GM12878 (cell line): ENCODE results near the gene KLK5. TPM values are rescaled to one million over a fixed set of nuclear protein-coding genes. Genes with fewer than 3 reads are reported as not detected.
"Not testable (repeated sequence)": the region's sequence is repeated elsewhere in the genome, so short reads cannot be mapped to it uniquely, and the experiment has no call there.

ENCODE experiments used
- ATAC-seq: fragments of 200-7000 bp; cut with Tn5 transposase; 3 replicates; pipeline ENCODE4 v1.9.1; 2020; ENCODE audit warnings: mild to moderate bottlenecking, moderate library complexity
- BruUV-seq: library from RNA; stranded (reverse); fragments of 400-500 nt; replicated peaks from 2 replicates; lab custom pipeline; 2021; lab: Mats Ljungman, UMichigan
- CTCF ChIA-PET: fragments of 300-600 bp; sonication (Branson Sonifier 250); formaldehyde crosslinking; extraction: SDS; loops from one replicate; lab custom pipeline; 2021; ENCODE audit warnings: inconsistent platforms; lab: Yijun Ruan, JAX
- POLR2A ChIA-PET: fragments of 350-600 bp; formaldehyde crosslinking; extraction: SDS; loops from one replicate; lab custom pipeline; 2021; ENCODE audit warnings: inconsistent platforms; lab: Charles Lee
- RAD21 ChIA-PET: fragments of 300-600 bp; sonication (Branson Sonifier 250); formaldehyde crosslinking; loops from one replicate; lab custom pipeline; 2023; ENCODE audit warnings: antibody characterized with exemption; ENCODE audit not compliant: unreplicated experiment; lab: Charles Lee
- SMC1A ChIA-PET: fragments of 300-600 bp; sonication (Branson Sonifier 250); formaldehyde crosslinking; loops from one replicate; lab custom pipeline; 2023; ENCODE audit not compliant: unreplicated experiment, uncharacterized antibody; lab: Charles Lee
- DNase-seq: peaks from one replicate; pipeline ENCODE4 v3.0.0-alpha.2; 2011; ENCODE audit warnings: low read depth, low spot score
- FAIRE-seq: peaks from 3 replicates; lab custom pipeline; 2011; peaks lifted over from hg19 to GRCh38; lab: Jason Lieb, UNC
- H2AFZ ChIP-seq: 2 replicates; pipeline ENCODE4 v1.6.0; 2011; ENCODE audit warnings: low read depth, low read length, control low read depth; ENCODE audit not compliant: control insufficient read depth
- H3K27ac ChIP-seq: 2 replicates; pipeline ENCODE4 v1.5.1; 2011; ENCODE audit warnings: control low read depth; ENCODE audit not compliant: control insufficient read depth, insufficient read depth
- H3K27me3 ChIP-seq, 2 experiments: replicated peaks in 1 of 2; 2 replicates each; pipeline versions ENCODE4 v1.6.0 to v1.6.1; 2011; ENCODE audit warnings: low read length in 1 of 2; ENCODE audit not compliant: control insufficient read depth in 2 of 2, insufficient read depth in 2 of 2
- H3K36me3 ChIP-seq, 2 experiments: 2 replicates each; pipeline ENCODE4 v1.5.1; 2011; ENCODE audit warnings: low read length in 1 of 2; ENCODE audit not compliant: control insufficient read depth in 2 of 2, insufficient read depth in 2 of 2
- H3K4me1 ChIP-seq: 2 replicates; pipeline ENCODE4 v1.6.1; 2011; ENCODE audit warnings: mild to moderate bottlenecking, low read length, moderate library complexity, mixed read lengths; ENCODE audit not compliant: control insufficient read depth, insufficient read depth
- H3K4me2 ChIP-seq: 2 replicates; pipeline ENCODE4 v1.6.0; 2011; ENCODE audit warnings: control low read depth; ENCODE audit not compliant: control insufficient read depth, insufficient read depth
- H3K4me3 ChIP-seq: fragments of 200-600 bp; sonication (generic); 2 replicates; pipeline ENCODE4 v1.5.1; 2016
- H3K79me2 ChIP-seq: 2 replicates; pipeline ENCODE4 v1.6.0; 2011; ENCODE audit warnings: low read length; ENCODE audit not compliant: control insufficient read depth, insufficient read depth
- H3K9ac ChIP-seq: 2 replicates; pipeline ENCODE4 v1.8.0; 2011; ENCODE audit warnings: low read length, control low read depth, mixed read lengths; ENCODE audit not compliant: control insufficient read depth, insufficient read depth
- H3K9me3 ChIP-seq: replicated peaks from 3 replicates; pipeline ENCODE4 v1.5.1; 2011; ENCODE audit warnings: mild to moderate bottlenecking, low read length; ENCODE audit not compliant: control insufficient read depth, insufficient read depth
- H4K20me1 ChIP-seq: 2 replicates; pipeline ENCODE4 v1.6.0; 2011; ENCODE audit not compliant: control insufficient read depth, insufficient read depth
- BMI1 ChIP-seq: fragments of 450-650 bp; IDR thresholded peaks from 2 replicates; pipeline ENCODE4 v1.6.1; 2016; ENCODE audit warnings: mild to moderate bottlenecking, moderate library complexity, borderline replicate concordance
- CBFB ChIP-seq: IDR thresholded peaks from 2 replicates; pipeline ENCODE4 v1.6.1; 2016; ENCODE audit warnings: antibody characterized with exemption, low read depth
- DPF2 ChIP-seq: fragments of 450-650 bp; IDR thresholded peaks from 2 replicates; pipeline ENCODE4 v1.6.1; 2017; ENCODE audit warnings: mild to moderate bottlenecking
- KLF5 ChIP-seq: fragments of 450-650 bp; IDR thresholded peaks from 2 replicates; pipeline ENCODE4 v1.6.1; 2014; ENCODE audit warnings: mild to moderate bottlenecking; ENCODE audit not compliant: partially characterized antibody
- MXI1 ChIP-seq: fragments of 150-350 bp; IDR thresholded peaks from 2 replicates; pipeline ENCODE4 v1.6.1; 2011; ENCODE audit warnings: low read depth, mild to moderate bottlenecking, inconsistent platforms, low read length, improper control_type of control experiment
- NBN ChIP-seq: fragments of 450-650 bp; IDR thresholded peaks from 2 replicates; pipeline ENCODE4 v1.6.1; 2016
- NRF1 ChIP-seq: conservative IDR thresholded peaks from 2 replicates; pipeline ENCODE4 v1.6.1; 2011; ENCODE audit warnings: mild to moderate bottlenecking, low read depth, low read length, improper control_type of control experiment
- RBBP5 ChIP-seq: fragments of 200-600 bp; sonication (generic); conservative IDR thresholded peaks from 2 replicates; pipeline ENCODE4 v1.6.1; 2016
- SMC3 ChIP-seq: IDR thresholded peaks from 2 replicates; pipeline ENCODE4 v1.6.1; 2011; ENCODE audit warnings: low read length, improper control_type of control experiment, borderline replicate concordance
- SREBF2 ChIP-seq: IDR thresholded peaks from 2 replicates; pipeline ENCODE4 v1.6.1; 2012; ENCODE audit warnings: mild to moderate bottlenecking, low read length
- STAT1 ChIP-seq: fragments of 450-650 bp; conservative IDR thresholded peaks from 2 replicates; pipeline ENCODE4 v1.6.1; 2014; ENCODE audit warnings: antibody characterized with exemption, mild to moderate bottlenecking
- TAF1 ChIP-seq: IDR thresholded peaks from 2 replicates; pipeline ENCODE4 v1.6.1; 2011; ENCODE audit warnings: mild to moderate bottlenecking, low read depth, low read length, borderline replicate concordance
- ZNF207 ChIP-seq: fragments of 450-650 bp; IDR thresholded peaks from 2 replicates; pipeline ENCODE4 v1.6.1; 2014; ENCODE audit warnings: antibody characterized with exemption, mild to moderate bottlenecking, borderline replicate concordance
- WGBS: methylation state at CpG from one replicate; pipeline ENCODE4 v1.1.6; 2016; ENCODE audit warnings: low lambda C conversion rate; ENCODE audit not compliant: insufficient replicate concordance, insufficient coverage; ENCODE audit errors: missing lambda C conversion rate; 5-methylcytosine and 5-hydroxymethylcytosine counted together
- in situ Hi-C: fragments of 300-500 bp; cut with MboI; formaldehyde crosslinking; loops from 9 replicates; pipeline ENCODE4 v1.14.3; 2018; ENCODE audit warnings: mixed read lengths
- intact Hi-C: fragments of 100-400 bp; cut with micrococcal nuclease; formaldehyde crosslinking; loops from one replicate; pipeline ENCODE4 v1.14.2; 2022; ENCODE audit not compliant: unreplicated experiment
- polyA plus RNA-seq, 11 experiments: library from polyadenylated mRNA; depleted of rRNA in 4 of 11; unstranded in 6 of 11; stranded (reverse) in 5 of 11; fragments of >200 nt; fragmentation: Nextera tagmentation in 4 of 11; fragmentation: Illumina TruSeq in 1 of 11; extraction: Ambion mirVana in 4 of 11; extraction: Trizol in 1 of 11; gene quantifications; 1 replicate in 1 of 11; 2 replicates in 10 of 11; pipeline versions ENCODE4 v1.2.1 to v1.2.3, GENCODE V29; 2011 to 2016; ENCODE audit warnings: inconsistent platforms in 2 of 11, missing spikeins in 2 of 11, low read depth in 1 of 11
- total RNA-seq, 4 experiments: library from RNA; depleted of rRNA in 3 of 4; stranded (reverse); fragments of >200 nt in 3 of 4; fragmentation: Illumina TruSeq in 1 of 4; extraction: Trizol in 1 of 4; gene quantifications; 2 replicates each; pipeline versions ENCODE4 v1.2.1 to v1.2.3, GENCODE V29; 2013 to 2021
- TF ChIP-seq, protein P1 (sequence below): IDR thresholded peaks from 2 replicates; pipeline ENCODE4 v1.6.1; 2011; ENCODE audit warnings: borderline replicate concordance, low read depth, mild to moderate bottlenecking, moderate library complexity, mixed read lengths, low read length; ENCODE audit not compliant: insufficient read depth; ENCODE audit errors: extremely low read length
- TF ChIP-seq, protein P2 (sequence below): IDR thresholded peaks from 2 replicates; pipeline ENCODE4 v1.6.1; 2012; ENCODE audit warnings: mild to moderate bottlenecking, low read depth, low read length

KLK5 gene
- total and polyA plus RNA-seq, 10 of the 15 experiments (the other 5 are each of a cell fraction or from before 2014, with no cell fraction given): 0.16 TPM; not detected in 9

DNA sequence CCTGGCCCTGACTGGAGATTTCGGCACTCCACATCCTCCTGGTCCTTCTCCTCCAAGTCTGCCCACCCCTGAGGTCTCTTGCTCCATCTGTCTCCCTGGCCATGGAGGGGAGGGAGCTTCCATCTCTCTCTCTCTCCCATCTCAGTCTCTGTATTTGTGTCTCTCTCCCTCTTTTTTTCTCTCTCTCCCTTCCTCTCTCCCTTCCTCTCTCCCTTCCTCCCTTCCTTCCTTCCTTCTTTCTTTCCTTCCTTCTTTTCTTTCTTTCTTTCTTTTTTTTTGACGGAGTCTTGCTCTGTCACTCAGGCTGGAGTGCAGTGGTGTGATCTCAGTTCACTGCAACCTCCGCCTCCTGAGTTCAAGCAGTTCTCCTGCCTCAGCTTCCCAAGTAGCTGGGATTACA lies 17.0 kb upstream of the KLK5 start:
- H3K27me3 ChIP-seq, CTCF ChIA-PET, DNase-seq, H3K27ac ChIP-seq, H3K9ac ChIP-seq, BruUV-seq, POLR2A ChIA-PET, intact Hi-C loops, H3K79me2 ChIP-seq, H3K36me3 ChIP-seq, H3K4me3 ChIP-seq, SMC1A ChIA-PET, RAD21 ChIA-PET, H4K20me1 ChIP-seq, H3K9me3 ChIP-seq, H2AFZ ChIP-seq, in situ Hi-C loops, H3K4me2 ChIP-seq, ATAC-seq, H3K4me1 ChIP-seq, FAIRE-seq: not testable (repeated sequence)
- 18% methylated on average over 2 of the region's 3 CpGs for WGBS

DNA sequence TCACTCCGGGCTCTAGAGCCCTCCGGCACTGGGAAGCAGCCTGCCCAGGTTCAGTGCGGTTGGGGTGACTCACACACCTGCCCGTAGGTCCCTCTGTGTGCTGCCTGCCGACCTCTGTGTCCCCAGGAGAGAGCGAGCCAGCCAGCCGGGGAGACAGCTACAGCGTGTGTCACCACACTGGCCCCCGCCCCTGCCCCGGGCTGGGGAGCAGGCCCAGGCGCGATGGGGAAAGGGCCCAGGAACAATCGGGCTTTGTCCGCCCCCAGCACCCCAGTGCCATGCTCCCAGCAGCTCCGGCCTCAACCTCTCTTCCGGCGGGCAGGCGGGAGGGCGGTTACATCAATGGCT lies 16.5 kb upstream of the KLK5 start, which contains the start of gene KLK6:
KLK6 (minus strand) TSS at position 179 of the 348 bp plus-strand sequence. CDS start 1,487 bp downstream, outside the sequence.
- ATAC-seq: no peak
- in situ Hi-C loops: no loop called here
- H3K27me3 ChIP-seq: peaks cover 2% of the 10 kb centered on the region in 2 experiments; a peak in 3 of 4 replicates
- H3K9me3 ChIP-seq: no peaks in the 10 kb centered on the region
- H3K4me3 ChIP-seq: no peak within 1 kb of the TSS
- no peak for FAIRE-seq
- H4K20me1 ChIP-seq: no peaks in the 10 kb centered on the region
- POLR2A ChIA-PET: no interaction called here
- no peaks in the 10 kb centered on the region for H3K36me3 ChIP-seq
- H3K79me2 ChIP-seq: no peaks in the 10 kb centered on the region
- CTCF ChIA-PET: no interaction called here
- SMC1A ChIA-PET: no interaction called here
- no TSS peak for BruUV-seq
- intact Hi-C loops: no loop called here
- no peak within 1 kb of the TSS for H3K9ac ChIP-seq
- H3K4me2 ChIP-seq: no peak within 1 kb of the TSS
- no peak for DNase-seq
- WGBS: 41% methylated on average over 19 of the region's 19 CpGs
- no peaks in the 10 kb centered on the region for H3K4me1 ChIP-seq
- H3K27ac ChIP-seq: no peak within 1 kb of the TSS
- H2AFZ ChIP-seq: no peak within 1 kb of the TSS
- RAD21 ChIA-PET: no interaction called here
- TF ChIP-seq SREBF2 (no peak), TAF1 (no peak), ZNF207 (no peak), NBN (no peak), KLF5 (no peak), SMC3 (no peak), RBBP5 (no peak), STAT1 (no peak), BMI1 (no peak), MXI1 (no peak), NRF1 (no peak), CBFB (no peak), DPF2 (no peak)
- TF ChIP-seq, protein P1, sequence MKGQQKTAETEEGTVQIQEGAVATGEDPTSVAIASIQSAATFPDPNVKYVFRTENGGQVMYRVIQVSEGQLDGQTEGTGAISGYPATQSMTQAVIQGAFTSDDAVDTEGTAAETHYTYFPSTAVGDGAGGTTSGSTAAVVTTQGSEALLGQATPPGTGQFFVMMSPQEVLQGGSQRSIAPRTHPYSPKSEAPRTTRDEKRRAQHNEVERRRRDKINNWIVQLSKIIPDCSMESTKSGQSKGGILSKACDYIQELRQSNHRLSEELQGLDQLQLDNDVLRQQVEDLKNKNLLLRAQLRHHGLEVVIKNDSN: no peak
- TF ChIP-seq, protein P2, sequence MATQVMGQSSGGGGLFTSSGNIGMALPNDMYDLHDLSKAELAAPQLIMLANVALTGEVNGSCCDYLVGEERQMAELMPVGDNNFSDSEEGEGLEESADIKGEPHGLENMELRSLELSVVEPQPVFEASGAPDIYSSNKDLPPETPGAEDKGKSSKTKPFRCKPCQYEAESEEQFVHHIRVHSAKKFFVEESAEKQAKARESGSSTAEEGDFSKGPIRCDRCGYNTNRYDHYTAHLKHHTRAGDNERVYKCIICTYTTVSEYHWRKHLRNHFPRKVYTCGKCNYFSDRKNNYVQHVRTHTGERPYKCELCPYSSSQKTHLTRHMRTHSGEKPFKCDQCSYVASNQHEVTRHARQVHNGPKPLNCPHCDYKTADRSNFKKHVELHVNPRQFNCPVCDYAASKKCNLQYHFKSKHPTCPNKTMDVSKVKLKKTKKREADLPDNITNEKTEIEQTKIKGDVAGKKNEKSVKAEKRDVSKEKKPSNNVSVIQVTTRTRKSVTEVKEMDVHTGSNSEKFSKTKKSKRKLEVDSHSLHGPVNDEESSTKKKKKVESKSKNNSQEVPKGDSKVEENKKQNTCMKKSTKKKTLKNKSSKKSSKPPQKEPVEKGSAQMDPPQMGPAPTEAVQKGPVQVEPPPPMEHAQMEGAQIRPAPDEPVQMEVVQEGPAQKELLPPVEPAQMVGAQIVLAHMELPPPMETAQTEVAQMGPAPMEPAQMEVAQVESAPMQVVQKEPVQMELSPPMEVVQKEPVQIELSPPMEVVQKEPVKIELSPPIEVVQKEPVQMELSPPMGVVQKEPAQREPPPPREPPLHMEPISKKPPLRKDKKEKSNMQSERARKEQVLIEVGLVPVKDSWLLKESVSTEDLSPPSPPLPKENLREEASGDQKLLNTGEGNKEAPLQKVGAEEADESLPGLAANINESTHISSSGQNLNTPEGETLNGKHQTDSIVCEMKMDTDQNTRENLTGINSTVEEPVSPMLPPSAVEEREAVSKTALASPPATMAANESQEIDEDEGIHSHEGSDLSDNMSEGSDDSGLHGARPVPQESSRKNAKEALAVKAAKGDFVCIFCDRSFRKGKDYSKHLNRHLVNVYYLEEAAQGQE: no peak
